ENCODE data around the gene FAM53A. TPM values are rescaled to one million over a fixed set of nuclear protein-coding genes. Genes with fewer than 3 reads are reported as not detected.

The FAM53A gene
- total and polyA plus RNA-seq, 12 donors = 0.44 to 6.2 (median 1.4) TPM

- Histone ChIP-seq H3K27ac (no peak overlapping the region), H3K27me3 (no peaks in the 10 kb centered on the region), H3K36me3 (replicated peaks in 1 of 2) (no peaks in the 10 kb centered on the region), H3K4me1 (replicated peaks in 1 of 2) (no peaks in the 10 kb centered on the region), H3K9me3 (replicated peaks in 1 of 3) (no peaks in the 10 kb centered on the region), H3K4me3 (no peak overlapping the region)
- intact Hi-C loops (cut with DNase I) = no loop called here
- TF ChIP-seq POLR2A (IDR thresholded peaks at IDR 0.05) = no peak
- no peak for TF ChIP-seq CTCF (IDR thresholded peaks at IDR 0.05)
- DNase-seq = no peak
- 52 to 85% (median 75%) methylated on average over 6 of the region's 6 CpGs for WGBS, 4 donors
Observed at GRCh38 chr4:1616557-1616930, 67.6 kb downstream of the FAM53A start.

- H3K9me3 ChIP-seq (replicated peaks in 1 of 3) = no peaks in the 10 kb centered on the region
- no peaks in the 10 kb centered on the region for H3K36me3 ChIP-seq (replicated peaks in 1 of 2)
- no peak for DNase-seq
- 70 to 80% (median 77%) methylated on average over 20 to 22 of the region's 22 CpGs for WGBS, 4 donors
- no peak overlapping the region for H3K27ac ChIP-seq
- intact Hi-C loops (cut with DNase I) = no loop called here
- TF ChIP-seq CTCF (IDR thresholded peaks at IDR 0.05) (no peak), POLR2A (IDR thresholded peaks at IDR 0.05) (no peak)
- H3K4me3 ChIP-seq = no peak overlapping the region
- H3K4me1 ChIP-seq (replicated peaks in 1 of 2) = no peaks in the 10 kb centered on the region
- no peaks in the 10 kb centered on the region for H3K27me3 ChIP-seq
Observed at GRCh38 chr4:1615786-1616556, 68.1 kb downstream of the FAM53A start.

DNA sequence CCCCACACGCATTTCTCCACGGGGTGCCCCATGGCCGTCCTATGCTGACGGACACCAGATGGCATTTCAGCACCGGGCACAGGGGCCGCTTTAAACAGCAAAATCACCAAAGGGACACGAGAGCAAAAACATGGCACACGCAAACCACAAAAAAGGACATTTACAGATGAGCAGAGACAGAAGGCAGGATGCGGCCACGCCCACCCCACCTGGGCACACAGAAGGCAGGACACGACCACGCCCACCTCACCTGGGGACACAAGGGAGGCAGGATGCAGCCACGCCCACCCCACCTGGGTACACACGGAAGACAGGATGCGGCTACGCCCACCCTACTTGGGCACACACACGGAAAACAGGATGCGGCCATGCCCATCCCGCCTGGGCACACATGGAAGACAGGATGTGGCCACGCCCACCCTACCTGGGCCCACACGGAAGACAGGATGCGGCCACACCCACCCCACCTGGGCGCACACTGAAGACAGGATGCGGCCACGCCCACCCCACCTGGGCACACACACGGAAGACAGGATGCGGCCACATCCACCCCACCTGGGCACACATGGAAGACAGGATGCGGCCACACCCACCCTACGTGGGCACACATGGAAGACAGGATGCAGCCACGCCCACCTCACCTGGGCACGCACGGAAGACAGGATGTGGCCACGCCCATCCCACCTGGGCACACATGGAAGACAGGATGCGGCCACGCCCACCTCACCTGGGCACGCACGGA, 69.1 kb downstream of the FAM53A start:
- TF ChIP-seq POLR2A (IDR thresholded peaks at IDR 0.05) = no peak
- no peak for TF ChIP-seq CTCF (IDR thresholded peaks at IDR 0.05)
- Histone ChIP-seq H3K4me3 (no peak overlapping the region), H3K9me3 (replicated peaks in 1 of 3) (no peaks in the 10 kb centered on the region), H3K27ac (no peak overlapping the region), H3K27me3 (no peaks in the 10 kb centered on the region), H3K36me3 (replicated peaks in 1 of 2) (no peaks in the 10 kb centered on the region), H3K4me1 (replicated peaks in 1 of 2) (no peaks in the 10 kb centered on the region)
- intact Hi-C loops (cut with DNase I) = no loop called here
- 73 to 80% (median 78%) methylated on average over 6 to 37 of the region's 37 CpGs for WGBS, 4 donors
- DNase-seq = no peak

GRCh38 chr4:1614502-1614853, 69.6 kb downstream of the FAM53A start:
- Histone ChIP-seq H3K4me3 (no peak overlapping the region), H3K27me3 (no peaks in the 10 kb centered on the region), H3K9me3 (replicated peaks in 1 of 3) (no peaks in the 10 kb centered on the region), H3K36me3 (replicated peaks in 1 of 2) (no peaks in the 10 kb centered on the region), H3K4me1 (replicated peaks in 1 of 2) (no peaks in the 10 kb centered on the region), H3K27ac (no peak overlapping the region)
- TF ChIP-seq CTCF (IDR thresholded peaks at IDR 0.05) (no peak), POLR2A (IDR thresholded peaks at IDR 0.05) (no peak)
- intact Hi-C loops (cut with DNase I) = no loop called here
- 75 to 92% (median 87%) methylated on average over 8 to 17 of the region's 17 CpGs for WGBS, 4 donors
- DNase-seq = no peak
